ENCODE data around the gene GLDC. TPM values are rescaled to one million over a fixed set of nuclear protein-coding genes. Genes with fewer than 3 reads are reported as not detected.

The GLDC gene
- total RNA-seq, 1 donor from 2014 or later: 1.0 TPM

DNA sequence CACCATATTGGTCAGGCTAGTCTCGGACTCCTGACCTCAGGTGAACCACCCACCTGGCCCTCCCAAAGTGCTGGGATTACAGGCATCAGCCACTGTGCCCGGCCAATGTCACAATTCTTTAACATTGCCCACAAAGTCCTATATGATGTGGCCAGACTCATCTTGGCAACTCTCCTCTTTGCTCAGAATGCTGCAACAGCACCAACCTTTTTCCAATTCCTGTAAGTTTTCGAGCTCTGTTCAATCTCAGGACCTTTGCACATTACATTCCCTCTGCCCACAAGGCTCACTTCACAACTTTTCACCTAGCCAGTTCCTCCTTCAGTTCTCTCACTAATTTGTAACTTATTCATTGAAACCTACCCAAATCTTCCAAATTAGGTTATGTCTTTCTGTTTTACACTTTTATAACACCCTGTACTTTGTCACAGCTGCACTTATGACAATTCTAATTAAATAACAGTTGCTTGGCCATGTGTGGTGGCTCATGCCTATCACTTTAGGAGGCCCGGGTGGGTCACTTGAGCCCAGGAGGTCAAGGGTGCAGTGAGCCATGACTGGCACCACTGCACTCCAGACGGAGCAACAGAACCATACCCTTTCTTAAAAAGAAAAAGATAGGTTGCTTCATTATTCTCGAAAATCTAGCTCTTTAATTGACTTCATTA lies 30.9 kb upstream of the GLDC start:
- H3K9me3 Mint-ChIP-seq: no peaks in the 10 kb centered on the region
- H3K4me3 Mint-ChIP-seq (ENCODE audit: low read depth): no peak overlapping the region
- intact Hi-C loops (cut with micrococcal nuclease): no loop called here
- H3K36me3 Mint-ChIP-seq (ENCODE audit: low read depth): no peaks in the 10 kb centered on the region
- DNase-seq (ENCODE audit: low spot score): no peak
- H3K27ac Mint-ChIP-seq: no peak overlapping the region
- peaks cover 4% of the 10 kb centered on the region for H3K4me1 Mint-ChIP-seq (ENCODE audit: low read depth)
- H3K27me3 Mint-ChIP-seq (ENCODE audit: low read depth): no peaks in the 10 kb centered on the region

DNA sequence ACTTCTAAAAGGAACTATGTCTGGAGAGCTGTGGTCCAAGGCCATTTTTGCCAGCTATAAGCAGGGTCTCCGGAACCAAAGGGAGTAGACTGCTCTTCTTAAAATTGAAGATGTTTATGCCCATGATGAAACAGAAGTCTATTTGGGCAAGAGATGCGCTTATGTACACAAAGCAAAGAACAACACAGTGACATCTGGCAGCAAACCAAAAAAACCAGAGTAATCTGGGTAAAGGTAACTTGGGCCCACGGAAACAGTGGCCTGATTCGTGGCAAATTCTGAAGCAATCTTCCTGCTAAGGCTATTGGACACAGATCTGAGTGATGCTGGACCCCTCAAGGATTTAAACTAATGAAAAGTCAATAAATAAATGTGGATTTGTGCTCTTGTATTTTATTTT lies 29.7 kb upstream of the GLDC start:
- intact Hi-C loops (cut with micrococcal nuclease): no loop called here
- H3K36me3 Mint-ChIP-seq (ENCODE audit: low read depth): no peaks in the 10 kb centered on the region
- no peaks in the 10 kb centered on the region for H3K27me3 Mint-ChIP-seq (ENCODE audit: low read depth)
- no peak overlapping the region for H3K27ac Mint-ChIP-seq
- no peak for DNase-seq (ENCODE audit: low spot score)
- no peak overlapping the region for H3K4me3 Mint-ChIP-seq (ENCODE audit: low read depth)
- no peaks in the 10 kb centered on the region for H3K4me1 Mint-ChIP-seq (ENCODE audit: low read depth)
- H3K9me3 Mint-ChIP-seq: no peaks in the 10 kb centered on the region

GRCh38 chr9:6673326-6674025 lies 27.9 kb upstream of the GLDC start:
- intact Hi-C loops (cut with micrococcal nuclease): no loop called here
- H3K27ac Mint-ChIP-seq: no peak overlapping the region
- H3K27me3 Mint-ChIP-seq (ENCODE audit: low read depth): no peaks in the 10 kb centered on the region
- H3K4me1 Mint-ChIP-seq (ENCODE audit: low read depth): no peaks in the 10 kb centered on the region
- H3K9me3 Mint-ChIP-seq: no peaks in the 10 kb centered on the region
- DNase-seq (ENCODE audit: low spot score): no peak
- H3K4me3 Mint-ChIP-seq (ENCODE audit: low read depth): no peak overlapping the region
- no peaks in the 10 kb centered on the region for H3K36me3 Mint-ChIP-seq (ENCODE audit: low read depth)

- H3K9me3 Mint-ChIP-seq: no peaks in the 10 kb centered on the region
- H3K4me1 Mint-ChIP-seq (ENCODE audit: low read depth): peaks cover 1% of the 10 kb centered on the region
- DNase-seq (ENCODE audit: low spot score): no peak
- intact Hi-C loops (cut with micrococcal nuclease): no loop called here
- H3K4me3 Mint-ChIP-seq (ENCODE audit: low read depth): no peak overlapping the region
- H3K27me3 Mint-ChIP-seq (ENCODE audit: low read depth): no peaks in the 10 kb centered on the region
- no peak overlapping the region for H3K27ac Mint-ChIP-seq
- no peaks in the 10 kb centered on the region for H3K36me3 Mint-ChIP-seq (ENCODE audit: low read depth)
Measured at GRCh38 chr9:6672118-6672517, 26.6 kb upstream of the GLDC start.

DNA sequence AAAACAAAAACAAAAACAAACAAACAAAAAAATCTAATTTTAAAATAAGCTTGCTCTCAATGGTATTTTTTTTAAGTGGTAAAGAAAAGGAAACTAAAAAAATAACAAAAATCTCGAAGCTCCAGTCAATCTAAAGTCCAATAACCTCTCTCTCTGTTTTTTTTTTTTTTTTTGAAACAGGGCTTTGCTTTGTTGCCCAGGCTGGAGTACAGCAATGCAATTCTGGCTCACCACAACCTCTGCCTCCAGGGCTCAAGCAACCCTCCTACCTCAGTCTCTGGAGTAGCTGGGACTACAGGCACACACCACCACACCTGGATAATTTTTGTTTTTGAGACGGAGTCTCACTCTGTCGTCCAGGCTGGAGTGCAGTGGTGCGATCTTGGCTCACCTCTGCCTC lies 25.9 kb upstream of the GLDC start:
- Mint-ChIP-seq H3K36me3 (ENCODE audit: low read depth) (no peaks in the 10 kb centered on the region), H3K4me3 (ENCODE audit: low read depth) (no peak overlapping the region), H3K27me3 (ENCODE audit: low read depth) (no peaks in the 10 kb centered on the region), H3K27ac (no peak overlapping the region), H3K4me1 (ENCODE audit: low read depth) (peaks cover 1% of the 10 kb centered on the region), H3K9me3 (no peaks in the 10 kb centered on the region)
- no peak for DNase-seq (ENCODE audit: low spot score)
- intact Hi-C loops (cut with micrococcal nuclease): no loop called here

DNA sequence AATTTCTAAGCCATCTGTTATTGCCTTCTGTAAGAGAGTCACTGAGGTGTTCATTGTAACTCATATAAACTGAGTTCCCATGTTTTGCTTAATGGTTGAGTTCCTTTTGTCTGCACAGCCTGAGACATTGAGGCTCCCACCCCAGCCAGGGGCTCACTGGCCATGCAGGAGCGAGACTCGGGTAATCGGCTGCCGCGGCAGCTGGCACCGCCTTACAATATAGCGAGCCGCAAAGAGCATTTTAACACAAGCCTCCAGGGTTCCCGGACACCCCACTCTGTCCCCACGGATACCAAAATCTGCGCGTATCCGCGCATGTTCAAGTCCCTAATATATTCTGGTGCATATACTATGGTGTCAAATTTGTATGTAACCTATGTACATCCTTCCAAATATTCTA lies 24.4 kb upstream of the GLDC start:
- H3K27ac Mint-ChIP-seq: no peak overlapping the region
- H3K9me3 Mint-ChIP-seq: no peaks in the 10 kb centered on the region
- no peaks in the 10 kb centered on the region for H3K27me3 Mint-ChIP-seq (ENCODE audit: low read depth)
- peaks cover 1% of the 10 kb centered on the region for H3K4me1 Mint-ChIP-seq (ENCODE audit: low read depth)
- H3K4me3 Mint-ChIP-seq (ENCODE audit: low read depth): no peak overlapping the region
- intact Hi-C loops (cut with micrococcal nuclease): no loop called here
- no peak for DNase-seq (ENCODE audit: low spot score)
- no peaks in the 10 kb centered on the region for H3K36me3 Mint-ChIP-seq (ENCODE audit: low read depth)

GRCh38 chr9:6667633-6668280 lies 22.2 kb upstream of the GLDC start:
- no peak for DNase-seq (ENCODE audit: low spot score)
- Mint-ChIP-seq H3K27ac (no peak overlapping the region), H3K4me3 (ENCODE audit: low read depth) (no peak overlapping the region), H3K9me3 (no peaks in the 10 kb centered on the region), H3K4me1 (ENCODE audit: low read depth) (peaks cover 1% of the 10 kb centered on the region), H3K27me3 (ENCODE audit: low read depth) (no peaks in the 10 kb centered on the region), H3K36me3 (ENCODE audit: low read depth) (no peaks in the 10 kb centered on the region)
- intact Hi-C loops (cut with micrococcal nuclease): loop anchor here (1.0 to 2.0 kb wide), 2 partner anchors 82 to 313 kb away; no protein-coding TSS in a partner anchor

DNA sequence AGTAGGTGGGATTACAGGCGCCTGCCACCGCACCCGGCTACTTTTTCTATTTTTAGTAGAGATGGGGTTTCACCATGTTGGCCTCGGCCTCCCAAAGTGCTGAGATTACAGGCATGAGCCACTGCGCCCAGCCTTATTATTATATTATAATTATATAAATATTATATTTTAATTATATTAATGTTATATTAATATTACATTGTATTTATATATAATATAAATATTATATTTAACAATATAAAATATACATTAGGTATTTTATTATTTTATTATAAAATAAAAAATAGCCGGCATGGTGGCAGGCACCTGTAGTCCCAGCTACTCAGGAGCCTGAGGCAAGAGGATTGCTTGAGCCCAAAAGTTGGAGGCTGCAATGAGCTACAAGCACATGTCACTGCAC lies 21.6 kb upstream of the GLDC start:
- no peaks in the 10 kb centered on the region for H3K36me3 Mint-ChIP-seq (ENCODE audit: low read depth)
- H3K27me3 Mint-ChIP-seq (ENCODE audit: low read depth): no peaks in the 10 kb centered on the region
- no peak overlapping the region for H3K27ac Mint-ChIP-seq
- no peaks in the 10 kb centered on the region for H3K9me3 Mint-ChIP-seq
- intact Hi-C loops (cut with micrococcal nuclease): loop anchor here (1.0 to 2.0 kb wide), 2 partner anchors 82 to 312 kb away; no protein-coding TSS in a partner anchor
- H3K4me1 Mint-ChIP-seq (ENCODE audit: low read depth): peaks cover 1% of the 10 kb centered on the region
- no peak overlapping the region for H3K4me3 Mint-ChIP-seq (ENCODE audit: low read depth)
- no peak for DNase-seq (ENCODE audit: low spot score)

GRCh38 chr9:6665628-6666027 lies 20.1 kb upstream of the GLDC start:
- Mint-ChIP-seq H3K4me3 (ENCODE audit: low read depth) (no peak overlapping the region), H3K4me1 (ENCODE audit: low read depth) (peaks cover 1% of the 10 kb centered on the region), H3K27ac (no peak overlapping the region), H3K27me3 (ENCODE audit: low read depth) (no peaks in the 10 kb centered on the region), H3K36me3 (ENCODE audit: low read depth) (no peaks in the 10 kb centered on the region), H3K9me3 (no peaks in the 10 kb centered on the region)
- DNase-seq (ENCODE audit: low spot score): no peak
- intact Hi-C loops (cut with micrococcal nuclease): loop anchor here (2.0 kb wide), 1 partner anchor 311 kb away; no protein-coding TSS in a partner anchor

DNA sequence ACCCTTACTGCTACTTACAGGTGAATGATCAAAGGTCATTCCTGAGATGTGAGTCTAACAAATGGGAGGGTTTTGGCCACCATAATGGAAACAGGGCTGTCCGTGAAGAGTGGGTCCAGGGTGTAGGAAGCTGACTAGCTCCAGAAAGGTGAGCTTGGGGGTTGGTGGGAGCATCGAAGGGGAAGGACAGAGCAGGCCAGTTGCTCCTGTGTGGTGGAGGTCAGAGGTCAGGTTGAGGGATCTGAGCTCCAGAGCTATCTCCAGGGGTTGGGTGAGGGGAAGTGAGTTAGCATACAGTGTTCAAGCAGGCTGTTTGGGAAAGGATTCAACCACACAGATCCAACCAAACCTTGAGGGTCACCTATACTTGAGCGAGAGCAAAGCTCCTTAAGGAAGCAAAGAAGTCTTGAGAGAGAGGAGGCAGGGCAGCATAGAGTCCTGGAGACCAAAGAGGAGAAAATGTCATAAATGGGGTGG lies 18.7 kb upstream of the GLDC start:
- intact Hi-C loops (cut with micrococcal nuclease): no loop called here
- Mint-ChIP-seq H3K27me3 (ENCODE audit: low read depth) (no peaks in the 10 kb centered on the region), H3K9me3 (no peaks in the 10 kb centered on the region)

GRCh38 chr9:6660512-6660911 lies 15.0 kb upstream of the GLDC start:
- no peaks in the 10 kb centered on the region for H3K4me1 Mint-ChIP-seq (ENCODE audit: low read depth)
- H3K27me3 Mint-ChIP-seq (ENCODE audit: low read depth): no peaks in the 10 kb centered on the region
- no peaks in the 10 kb centered on the region for H3K36me3 Mint-ChIP-seq (ENCODE audit: low read depth)
- H3K4me3 Mint-ChIP-seq (ENCODE audit: low read depth): no peak overlapping the region
- intact Hi-C loops (cut with micrococcal nuclease): no loop called here
- no peaks in the 10 kb centered on the region for H3K9me3 Mint-ChIP-seq
- H3K27ac Mint-ChIP-seq: no peak overlapping the region
- no peak for DNase-seq (ENCODE audit: low spot score)

More for the DNA sequence above, 18.7 kb upstream of the GLDC start:
- Mint-ChIP-seq H3K27ac (no peak overlapping the region), H3K4me1 (ENCODE audit: low read depth) (peaks cover 1% of the 10 kb centered on the region), H3K36me3 (ENCODE audit: low read depth) (no peaks in the 10 kb centered on the region), H3K4me3 (ENCODE audit: low read depth) (no peak overlapping the region)
- no peak for DNase-seq (ENCODE audit: low spot score)

DNA sequence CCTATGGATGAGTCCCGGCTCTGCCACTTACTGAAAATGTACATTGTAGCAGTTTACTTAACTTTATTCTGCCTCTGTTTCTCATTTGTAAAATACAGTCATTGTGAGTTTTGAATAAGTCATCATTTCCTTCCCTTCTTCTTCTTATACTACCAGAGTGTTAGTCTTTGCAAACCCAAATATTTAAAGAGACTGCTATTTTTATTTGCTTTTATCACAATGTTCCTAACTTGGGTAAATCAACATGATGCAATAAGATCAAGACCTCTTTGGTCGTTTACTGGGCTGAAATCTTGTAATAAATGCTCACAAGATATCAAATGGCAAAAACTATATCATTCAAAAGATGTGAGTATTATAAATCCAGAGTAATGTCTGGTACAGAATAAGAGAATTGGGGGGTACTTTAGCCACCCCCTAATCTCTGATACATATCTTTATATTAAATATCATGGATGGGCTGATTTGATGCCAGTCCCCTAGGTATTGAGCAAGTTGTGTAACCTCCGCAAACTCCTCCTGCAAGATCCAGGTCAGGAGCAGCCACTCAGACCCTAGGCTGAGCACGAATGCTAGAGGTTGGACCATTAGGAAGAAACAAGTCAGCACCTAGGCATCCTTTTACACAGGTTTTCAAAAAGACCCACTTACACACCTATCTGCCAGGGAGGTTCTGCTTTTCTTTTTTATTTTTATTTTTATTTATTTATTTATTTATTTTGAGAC lies 13.3 kb upstream of the GLDC start:
- H3K9me3 Mint-ChIP-seq: no peaks in the 10 kb centered on the region
- peaks cover 10% of the 10 kb centered on the region for H3K27me3 Mint-ChIP-seq (ENCODE audit: low read depth)
- DNase-seq (ENCODE audit: low spot score): no peak
- no peaks in the 10 kb centered on the region for H3K36me3 Mint-ChIP-seq (ENCODE audit: low read depth)
- H3K4me1 Mint-ChIP-seq (ENCODE audit: low read depth): peaks cover 5% of the 10 kb centered on the region
- intact Hi-C loops (cut with micrococcal nuclease): no loop called here
- no peak overlapping the region for H3K4me3 Mint-ChIP-seq (ENCODE audit: low read depth)
- no peak overlapping the region for H3K27ac Mint-ChIP-seq

Data from activated T-helper 2 cell treated with anti-CD3 and anti-CD28 coated beads, Interferon-gamma antibody, Interleukin-2, Interleukin-4, amounts not matched to agents 10 μg/mL and 5 μg/mL and 100 μg/mL, durations not matched to agents 14 hours and 24 hours and 36 hours (primary cell).